HUDEP-2 (cell line): Measurements from ENCODE around the gene OR4S2.

Experiments
- DNase-seq, 76 experiments: peaks; one replicate each; lab custom pipeline; 2025; ENCODE audit not compliant: unreplicated experiment in 76 of 76; lab: John Stamatoyannopoulos, UW

OR4S2 gene

GRCh38 chr11:55648027-55648426 lies at the start of gene OR4S2:
Gene OR4S2 (plus strand): TSS chr11:55648327. CDS start chr11:55650904, 2,577 bp downstream.
- DNase-seq: no peak

- no peak for DNase-seq
Measured at GRCh38 chr11:55607545-55607944, 40.6 kb upstream of the OR4S2 start, which contains the start of gene OR4C11. Gene OR4C11 (minus strand): TSS chr11:55607645. CDS start chr11:55604373, 3,272 bp downstream.

GRCh38 chr11:55624531-55624930 lies 23.6 kb upstream of the OR4S2 start:
- no peak for DNase-seq

GRCh38 chr11:55634813-55635212 lies 13.3 kb upstream of the OR4S2 start, which contains the start of gene OR4P4:
Gene OR4P4 (plus strand): TSS chr11:55635113.
- DNase-seq: no peak

GRCh38 chr11:55652560-55652959 lies 4.4 kb downstream of the OR4S2 start:
- DNase-seq: no peak

GRCh38 chr11:55655096-55655495 lies 7.0 kb downstream of the OR4S2 start:
- no peak for DNase-seq

GRCh38 chr11:55658031-55658573 lies 10.0 kb downstream of the OR4S2 start:
- no peak for DNase-seq

GRCh38 chr11:55658608-55659007 lies 10.5 kb downstream of the OR4S2 start:
- DNase-seq: no peak

GRCh38 chr11:55661901-55662300 lies 13.8 kb downstream of the OR4S2 start, which contains the start of gene OR4C6:
Gene OR4C6 (plus strand): TSS chr11:55662201. CDS start chr11:55665167, 2,966 bp downstream.
- DNase-seq: no peak

- no peak for DNase-seq
Measured at GRCh38 chr11:55669376-55669775, 21.2 kb downstream of the OR4S2 start.

- no peak for DNase-seq
Measured at GRCh38 chr11:55673860-55674259, 25.7 kb downstream of the OR4S2 start.

- DNase-seq: no peak
Measured at GRCh38 chr11:55697817-55698216, 49.7 kb downstream of the OR4S2 start.

- DNase-seq: no peak
Measured at GRCh38 chr11:55701429-55701828, 53.3 kb downstream of the OR4S2 start.
